Panc1 (cell line): ENCODE measurements around the gene BNIP5. TPM values are rescaled to one million over a fixed set of nuclear protein-coding genes. Genes with fewer than 3 reads are reported as not detected.

Experiments
- ATAC-seq: fragments of 200-7000 bp; cut with Tn5 transposase; 2 replicates; pipeline ENCODE4 v1.9.1; 2020; ENCODE audit warnings: mild to moderate bottlenecking, moderate library complexity
- BruUV-seq: library from RNA; stranded (reverse); fragments of 400-500 nt; replicated peaks from 2 replicates; lab custom pipeline; 2021; lab: Mats Ljungman, UMichigan
- CTCF ChIA-PET: fragments of 300-600 bp; sonication (Branson Sonifier 250); formaldehyde crosslinking; loops from one replicate; lab custom pipeline; 2022; ENCODE audit warnings: antibody characterized with exemption; lab: Charles Lee
- POLR2A ChIA-PET: fragments of 300-600 bp; sonication (Branson Sonifier 250); formaldehyde crosslinking; loops from one replicate; lab custom pipeline; 2022; ENCODE audit warnings: antibody characterized with exemption; lab: Charles Lee
- DNase-seq: peaks from one replicate; pipeline ENCODE4 v3.0.0-alpha.2; 2010; ENCODE audit warnings: low read depth, low spot score
- H3K27ac ChIP-seq: 2 replicates; pipeline ENCODE4 v1.5.1; 2011; ENCODE audit warnings: mild to moderate bottlenecking, low read length, inconsistent platforms
- H3K27me3 ChIP-seq: fragments of 200-500 bp; sonication (Bioruptor generic); 2 replicates; pipeline ENCODE4 v1.6.0; 2014; ENCODE audit warnings: low read length, inconsistent platforms; ENCODE audit not compliant: control insufficient read depth, insufficient read depth
- H3K36me3 ChIP-seq: fragments of 200-500 bp; sonication (Bioruptor generic); 2 replicates; pipeline ENCODE4 v1.5.1; 2014; ENCODE audit warnings: inconsistent platforms, mild to moderate bottlenecking, low read length, moderate library complexity; ENCODE audit not compliant: control insufficient read depth, insufficient read depth
- H3K4me1 ChIP-seq: 2 replicates; pipeline ENCODE4 v1.5.1; 2011; ENCODE audit warnings: inconsistent platforms, mild to moderate bottlenecking, low read length, moderate library complexity; ENCODE audit not compliant: control insufficient read depth, insufficient read depth
- H3K4me3 ChIP-seq, 2 experiments: 2 replicates each; pipeline ENCODE4 v1.5.1; 2011 to 2012; ENCODE audit warnings: low read depth in 2 of 2, low read length in 2 of 2, mild to moderate bottlenecking in 2 of 2, inconsistent platforms in 1 of 2, moderate library complexity in 1 of 2
- H3K9me3 ChIP-seq: fragments of 200-500 bp; sonication (Bioruptor generic); 2 replicates; pipeline ENCODE4 v1.5.1; 2014; ENCODE audit warnings: low read depth, mild to moderate bottlenecking, inconsistent platforms, low read length, moderate library complexity; ENCODE audit not compliant: control insufficient read depth, insufficient read depth
- POLR2AphosphoS5 ChIP-seq: IDR thresholded peaks from 2 replicates; pipeline ENCODE4 v1.6.1; 2012; ENCODE audit warnings: mild to moderate bottlenecking, low read depth, low read length, moderate library complexity
- REST ChIP-seq, 2 experiments: IDR thresholded peaks; 2 replicates each; pipeline ENCODE4 v1.6.1; 2011 to 2012; ENCODE audit warnings: low read depth in 2 of 2, control low read depth in 1 of 2, low read length in 1 of 2, mild to moderate bottlenecking in 1 of 2, moderate library complexity in 1 of 2; ENCODE audit not compliant: insufficient read depth in 1 of 2
- SIN3A ChIP-seq: IDR thresholded peaks from 2 replicates; pipeline ENCODE4 v1.6.1; 2012; ENCODE audit warnings: low read depth, mild to moderate bottlenecking, low read length, moderate library complexity, borderline replicate concordance; ENCODE audit not compliant: insufficient read depth
- TCF7L2 ChIP-seq: IDR thresholded peaks from 2 replicates; pipeline ENCODE4 v1.6.1; 2011; ENCODE audit warnings: mild to moderate bottlenecking, low read depth, low read length, inconsistent platforms
- in situ Hi-C: cut with HindIII; loops from 2 replicates; pipeline ENCODE4 v1.10.0; 2016; ENCODE audit warnings: low sequenced_read_pairs, low pct_unique_long_range_greater_than_20kb
- intact Hi-C: fragments of 100-400 bp; cut with micrococcal nuclease; formaldehyde crosslinking; loops from one replicate; pipeline ENCODE4 v1.10.0; 2022; ENCODE audit not compliant: unreplicated experiment
- total RNA-seq: library from RNA; stranded (reverse); gene quantifications from one replicate; pipeline ENCODE4 v1.2.1, GENCODE V29; 2021; ENCODE audit not compliant: unreplicated experiment
- TF ChIP-seq, protein P1 (sequence below): fragments of 450-650 bp; IDR thresholded peaks from 2 replicates; pipeline ENCODE4 v1.5.1; 2017; ENCODE audit warnings: mild to moderate bottlenecking

BNIP5 gene
- total RNA-seq, 1 experiment from 2014 or later = not detected

- ChIA-PET CTCF (no interaction called here), POLR2A (no interaction called here)
- in situ Hi-C loops = no loop called here
- H3K27me3 ChIP-seq = no peaks in the 10 kb centered on the region
- H3K27ac ChIP-seq = no peak overlapping the region
- H3K4me3 ChIP-seq = no peak overlapping the region
- no peaks in the 10 kb centered on the region for H3K9me3 ChIP-seq
- TF ChIP-seq TCF7L2 = no peak
- TF ChIP-seq POLR2AphosphoS5 = no peak
- no peak for TF ChIP-seq REST (IDR thresholded peaks at IDR 0.05; ENCODE audit: insufficient read depth in 1 of 2, low read depth in 2 of 2, low read length in 1 of 2)
- TF ChIP-seq SIN3A = no peak
- TF ChIP-seq, protein P1, sequence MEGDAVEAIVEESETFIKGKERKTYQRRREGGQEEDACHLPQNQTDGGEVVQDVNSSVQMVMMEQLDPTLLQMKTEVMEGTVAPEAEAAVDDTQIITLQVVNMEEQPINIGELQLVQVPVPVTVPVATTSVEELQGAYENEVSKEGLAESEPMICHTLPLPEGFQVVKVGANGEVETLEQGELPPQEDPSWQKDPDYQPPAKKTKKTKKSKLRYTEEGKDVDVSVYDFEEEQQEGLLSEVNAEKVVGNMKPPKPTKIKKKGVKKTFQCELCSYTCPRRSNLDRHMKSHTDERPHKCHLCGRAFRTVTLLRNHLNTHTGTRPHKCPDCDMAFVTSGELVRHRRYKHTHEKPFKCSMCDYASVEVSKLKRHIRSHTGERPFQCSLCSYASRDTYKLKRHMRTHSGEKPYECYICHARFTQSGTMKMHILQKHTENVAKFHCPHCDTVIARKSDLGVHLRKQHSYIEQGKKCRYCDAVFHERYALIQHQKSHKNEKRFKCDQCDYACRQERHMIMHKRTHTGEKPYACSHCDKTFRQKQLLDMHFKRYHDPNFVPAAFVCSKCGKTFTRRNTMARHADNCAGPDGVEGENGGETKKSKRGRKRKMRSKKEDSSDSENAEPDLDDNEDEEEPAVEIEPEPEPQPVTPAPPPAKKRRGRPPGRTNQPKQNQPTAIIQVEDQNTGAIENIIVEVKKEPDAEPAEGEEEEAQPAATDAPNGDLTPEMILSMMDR = no peak
- ATAC-seq = no peak
- intact Hi-C loops = no loop called here
- H3K36me3 ChIP-seq = no peaks in the 10 kb centered on the region
- no peaks in the 10 kb centered on the region for H3K4me1 ChIP-seq
- DNase-seq = no peak
- BruUV-seq = no TSS peak
Measured at GRCh38 chr6:36372088-36372487, 35.4 kb upstream of the BNIP5 start.

GRCh38 chr6:36371211-36371610 lies 34.5 kb upstream of the BNIP5 start:
- BruUV-seq = no TSS peak
- no peaks in the 10 kb centered on the region for H3K27me3 ChIP-seq
- CTCF ChIA-PET = no interaction called here

More at GRCh38 chr6:36371211-36371610, 34.5 kb upstream of the BNIP5 start:
- ATAC-seq (no peak), DNase-seq (no peak)
- Histone ChIP-seq H3K36me3 (no peaks in the 10 kb centered on the region), H3K27ac (no peak overlapping the region), H3K4me3 (no peak overlapping the region), H3K4me1 (no peaks in the 10 kb centered on the region), H3K9me3 (no peaks in the 10 kb centered on the region)
- in situ Hi-C loops (no loop called here), intact Hi-C loops (no loop called here)
- TF ChIP-seq SIN3A (no peak), REST (IDR thresholded peaks at IDR 0.05; ENCODE audit: insufficient read depth in 1 of 2, low read depth in 2 of 2, low read length in 1 of 2) (no peak), POLR2AphosphoS5 (no peak), TCF7L2 (no peak)
- TF ChIP-seq, protein P1 = no peak
- POLR2A ChIA-PET = no interaction called here
